ENCODE data around the gene SCUBE1. TPM values are rescaled to one million over a fixed set of nuclear protein-coding genes. Genes with fewer than 3 reads are reported as not detected.

SCUBE1 gene
- total RNA-seq, 2 experiments from 2014 or later: 0.03 TPM; not detected in 1

DNA sequence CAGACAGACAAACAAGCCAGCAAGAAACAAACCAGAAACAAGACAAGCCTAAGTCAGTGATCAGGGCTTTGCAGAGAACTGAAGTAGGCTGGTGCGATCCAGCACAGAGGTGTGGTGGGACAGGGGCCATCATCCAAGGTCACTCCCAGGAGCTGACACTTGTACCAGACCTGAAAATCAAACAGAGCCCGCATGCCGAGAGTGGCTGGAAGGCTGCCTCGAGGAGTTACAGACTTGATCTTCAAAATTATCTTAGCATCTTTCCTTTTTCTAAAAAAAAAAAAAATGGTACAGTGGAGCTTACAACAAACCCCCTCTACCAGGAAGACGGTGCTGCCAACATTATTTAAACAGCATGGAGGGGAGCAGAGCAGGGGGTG, 8.8 kb upstream of the SCUBE1 start:
- Mint-ChIP-seq H3K27ac (no peak overlapping the region), H3K4me3 (no peak overlapping the region), H3K36me3 (ENCODE audit: low read depth) (no peaks in the 10 kb centered on the region), H3K4me1 (ENCODE audit: low read depth) (no peaks in the 10 kb centered on the region), H3K9me3 (ENCODE audit: insufficient read depth) (no peaks in the 10 kb centered on the region), H3K27me3 (ENCODE audit: low read depth) (peaks cover 17% of the 10 kb centered on the region)
- DNase-seq (no peak), ATAC-seq (no peak)
- ChIA-PET POLR2A (no interaction called here), CTCF (interaction anchor here (1.8 kb wide), 1 partner anchor 78 kb away, joined by 10 read pairs; no protein-coding TSS in a partner anchor)

DNA sequence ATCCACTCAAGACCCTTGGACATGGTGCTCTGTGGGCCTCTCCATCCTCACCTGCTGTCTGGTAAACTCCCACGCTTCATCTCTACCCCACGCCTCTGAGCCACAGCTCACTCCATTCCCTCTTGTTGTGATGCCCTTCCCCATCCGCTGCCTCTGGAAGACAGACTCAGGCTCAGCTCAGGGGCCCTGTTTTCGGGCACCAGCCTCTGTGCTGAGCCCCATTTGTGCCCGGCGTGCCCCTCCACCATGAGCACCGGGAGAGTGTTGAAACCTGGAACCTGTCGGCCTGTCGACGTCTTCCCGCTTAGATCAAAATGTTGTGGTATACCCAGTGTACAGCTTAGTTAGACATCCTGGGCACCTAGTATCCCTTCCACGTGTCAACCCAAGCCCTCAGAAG, 6.5 kb upstream of the SCUBE1 start:
- no peak overlapping the region for H3K4me3 Mint-ChIP-seq
- peaks cover 26% of the 10 kb centered on the region for H3K27me3 Mint-ChIP-seq (ENCODE audit: low read depth)
- ATAC-seq: no peak

DNA sequence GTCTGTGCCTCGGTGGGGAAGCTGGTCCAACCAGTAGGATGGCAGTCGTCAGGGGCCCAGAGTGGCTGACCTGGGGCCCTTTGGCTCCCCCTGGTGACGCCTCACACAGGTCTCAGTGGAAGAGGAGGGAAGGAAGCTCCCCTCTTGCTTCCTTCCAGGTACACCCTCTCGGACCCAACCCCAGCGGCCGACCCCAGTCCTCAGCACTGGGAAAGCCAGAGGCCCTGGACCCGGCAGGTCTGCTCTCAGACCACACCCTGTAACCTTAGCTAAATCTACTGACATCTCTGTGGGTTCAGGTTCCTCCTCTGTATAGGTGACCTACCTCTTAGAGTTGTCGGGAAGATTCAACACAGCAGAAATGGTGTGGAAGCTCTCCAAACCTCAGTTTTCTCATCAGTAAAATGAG, 3.4 kb upstream of the SCUBE1 start:
- POLR2A ChIA-PET: interaction anchor here (0.5 kb wide), 1 partner anchor 980 kb away, joined by 3 read pairs; no protein-coding TSS in a partner anchor
- no peak overlapping the region for H3K4me3 Mint-ChIP-seq

More for the DNA sequence above, 6.5 kb upstream of the SCUBE1 start:
- POLR2A ChIA-PET: no interaction called here
- Mint-ChIP-seq H3K9me3 (ENCODE audit: insufficient read depth) (no peaks in the 10 kb centered on the region), H3K4me1 (ENCODE audit: low read depth) (peaks cover 12% of the 10 kb centered on the region), H3K27ac (no peak overlapping the region), H3K36me3 (ENCODE audit: low read depth) (no peaks in the 10 kb centered on the region)
- CTCF ChIA-PET: interaction anchor here (2.1 kb wide), 1 partner anchor 118 kb away, joined by 8 read pairs; no protein-coding TSS in a partner anchor
- DNase-seq: no peak

DNA sequence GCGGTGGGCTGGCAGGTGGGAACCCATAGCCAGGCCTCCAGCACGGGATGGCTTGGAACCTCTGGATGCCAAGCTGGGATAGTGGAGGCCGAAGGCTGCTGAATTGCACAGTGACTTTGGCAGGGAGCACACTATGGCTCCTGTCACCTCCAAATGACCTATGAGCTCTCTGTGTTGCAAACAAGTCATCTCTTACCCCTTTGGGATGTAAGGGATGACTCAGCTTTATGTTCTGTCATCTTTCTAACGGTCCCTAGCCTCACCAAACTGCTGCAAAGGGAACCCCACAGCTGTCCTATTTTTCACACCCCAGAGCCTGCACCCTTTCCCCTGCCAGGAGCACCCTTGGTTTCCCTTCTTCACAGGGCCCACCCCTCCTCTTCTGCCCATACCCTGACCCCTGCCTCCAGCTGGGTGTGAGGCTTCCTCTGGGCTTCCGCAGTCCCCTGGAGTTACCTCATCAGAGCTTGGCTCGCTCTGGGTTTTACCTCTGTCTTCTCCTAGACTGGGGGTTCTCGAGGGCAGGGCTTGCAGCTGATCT, 2.7 kb upstream of the SCUBE1 start:
- DNase-seq: no peak
- POLR2A ChIA-PET: no interaction called here
- Mint-ChIP-seq H3K4me1 (ENCODE audit: low read depth) (peaks cover 12% of the 10 kb centered on the region), H3K27ac (no peak overlapping the region), H3K36me3 (ENCODE audit: low read depth) (no peaks in the 10 kb centered on the region), H3K27me3 (ENCODE audit: low read depth) (peaks cover 41% of the 10 kb centered on the region), H3K9me3 (ENCODE audit: insufficient read depth) (no peaks in the 10 kb centered on the region), H3K4me3 (no peak overlapping the region)
- ATAC-seq: no peak
- CTCF ChIA-PET: interaction anchor here (0.8 to 5.9 kb wide), 43 partner anchors 8 to 1710 kb away, joined by 3 to 171 read pairs (median 5); partner anchors contain the start of gene TTLL12

More for the DNA sequence above, 3.4 kb upstream of the SCUBE1 start:
- CTCF ChIA-PET: interaction anchor here (0.8 to 5.9 kb wide), 40 partner anchors 9 to 1709 kb away, joined by 3 to 171 read pairs (median 6); partner anchors contain the start of gene TTLL12
- Mint-ChIP-seq H3K36me3 (ENCODE audit: low read depth) (no peaks in the 10 kb centered on the region), H3K4me1 (ENCODE audit: low read depth) (peaks cover 12% of the 10 kb centered on the region), H3K27me3 (ENCODE audit: low read depth) (peaks cover 35% of the 10 kb centered on the region), H3K27ac (no peak overlapping the region), H3K9me3 (ENCODE audit: insufficient read depth) (no peaks in the 10 kb centered on the region)
- peak; percentile 77 for DNase-seq
- ATAC-seq: peak; percentile 78

DNA sequence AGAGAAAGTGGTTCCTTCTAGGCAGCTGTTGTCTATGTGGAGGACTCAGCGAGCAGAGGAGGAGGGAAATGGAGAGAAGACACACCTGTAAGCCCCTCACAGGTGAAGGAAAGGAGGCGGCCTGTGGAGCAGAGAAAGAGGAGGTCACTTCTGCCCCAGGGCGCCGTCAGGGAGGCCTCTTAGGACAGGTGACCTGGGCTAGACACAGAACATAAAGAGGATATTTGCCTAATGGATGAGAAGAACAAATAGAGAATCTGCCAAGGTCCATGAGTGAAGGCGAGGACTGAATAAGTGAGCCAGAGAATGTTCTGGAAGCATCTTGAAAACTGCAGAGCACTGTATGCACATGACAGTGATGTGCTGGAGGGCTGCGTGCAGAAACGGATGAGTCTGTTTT, 2.2 kb upstream of the SCUBE1 start:
- H3K27me3 Mint-ChIP-seq (ENCODE audit: low read depth): peaks cover 45% of the 10 kb centered on the region
- peaks cover 12% of the 10 kb centered on the region for H3K4me1 Mint-ChIP-seq (ENCODE audit: low read depth)
- no peak overlapping the region for H3K4me3 Mint-ChIP-seq
- H3K9me3 Mint-ChIP-seq (ENCODE audit: insufficient read depth): no peaks in the 10 kb centered on the region
- DNase-seq (no peak), ATAC-seq (no peak)
- no peaks in the 10 kb centered on the region for H3K36me3 Mint-ChIP-seq (ENCODE audit: low read depth)
- ChIA-PET CTCF (interaction anchor here (0.8 to 5.9 kb wide), 35 partner anchors 8 to 1710 kb away, joined by 3 to 171 read pairs (median 7); partner anchors contain the start of gene TTLL12), POLR2A (no interaction called here)
- H3K27ac Mint-ChIP-seq: no peak overlapping the region

DNA sequence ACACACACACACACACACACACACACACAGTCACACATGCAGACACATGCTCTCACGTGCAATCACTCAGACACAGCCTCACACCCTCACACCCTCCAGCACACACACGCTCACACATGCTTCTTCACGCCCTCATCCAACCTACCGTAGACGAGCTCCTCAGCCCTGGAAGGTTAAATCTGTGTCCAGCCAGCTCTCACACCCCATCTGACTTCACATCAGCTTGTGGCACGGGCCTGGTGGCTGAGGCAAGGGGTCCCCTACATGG, 1.3 kb upstream of the SCUBE1 start:
- POLR2A ChIA-PET: interaction anchor here (0.6 kb wide), 1 partner anchor 86 kb away, joined by 3 read pairs; no protein-coding TSS in a partner anchor
- H3K9me3 Mint-ChIP-seq (ENCODE audit: insufficient read depth): no peaks in the 10 kb centered on the region
- CTCF ChIA-PET: interaction anchor here (0.8 to 5.9 kb wide), 6 partner anchors 11 to 114 kb away, joined by 3 to 171 read pairs (median 35); no protein-coding TSS in a partner anchor
- H3K4me3 Mint-ChIP-seq: no peak overlapping the region
- peaks cover 12% of the 10 kb centered on the region for H3K4me1 Mint-ChIP-seq (ENCODE audit: low read depth)
- H3K36me3 Mint-ChIP-seq (ENCODE audit: low read depth): no peaks in the 10 kb centered on the region
- no peak for ATAC-seq
- H3K27ac Mint-ChIP-seq: no peak overlapping the region
- peaks cover 43% of the 10 kb centered on the region for H3K27me3 Mint-ChIP-seq (ENCODE audit: low read depth)
- no peak for DNase-seq

DNA sequence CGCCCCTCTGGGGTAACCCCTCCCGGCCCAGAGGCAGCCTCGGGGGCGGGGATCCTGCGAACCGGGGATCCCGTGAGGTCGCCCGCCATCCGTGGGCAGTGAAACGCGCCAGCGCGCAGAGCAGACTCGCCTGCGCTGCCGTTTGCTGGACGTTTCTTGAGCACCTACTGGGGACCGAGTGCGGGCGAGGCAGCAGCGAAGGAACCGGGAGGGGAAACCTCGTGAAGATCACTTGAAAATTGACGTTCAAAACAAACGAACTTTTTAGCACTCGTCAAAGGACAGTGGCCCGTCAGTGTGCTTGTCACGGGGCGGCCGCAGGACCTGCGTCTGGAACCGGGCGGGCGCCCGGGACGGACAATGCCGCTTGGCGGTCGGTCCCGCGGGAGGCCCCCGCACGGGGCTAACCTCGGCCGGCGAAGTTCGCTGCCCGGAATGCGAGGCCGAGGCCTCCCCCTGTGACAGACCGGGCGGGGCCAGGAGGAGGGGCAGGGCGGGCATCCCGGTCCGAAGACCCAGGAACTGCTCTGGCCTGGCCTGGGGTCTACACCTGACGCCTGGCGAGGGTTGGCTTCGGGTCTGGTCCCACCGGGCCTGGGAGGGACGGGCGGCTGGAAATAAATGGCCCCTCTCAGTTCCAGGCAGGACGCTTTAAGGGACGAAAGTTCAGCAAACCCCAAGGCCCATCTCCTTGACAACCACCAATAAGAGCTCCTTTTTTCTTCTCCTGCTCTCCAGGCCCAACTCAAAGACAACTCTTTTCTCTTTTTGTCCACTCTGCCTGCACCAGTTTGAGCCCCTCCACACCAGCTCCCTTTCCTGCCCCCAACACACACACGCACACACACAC, 723 bp upstream of the SCUBE1 start:
- ATAC-seq (no peak), DNase-seq (no peak)
- Mint-ChIP-seq H3K36me3 (ENCODE audit: low read depth) (no peaks in the 10 kb centered on the region), H3K4me3 (no peak overlapping the region), H3K4me1 (ENCODE audit: low read depth) (peaks cover 12% of the 10 kb centered on the region), H3K27me3 (ENCODE audit: low read depth) (peaks cover 41% of the 10 kb centered on the region), H3K27ac (no peak overlapping the region), H3K9me3 (ENCODE audit: insufficient read depth) (no peaks in the 10 kb centered on the region)
- ChIA-PET POLR2A (interaction anchor here (0.6 kb wide), 1 partner anchor 86 kb away, joined by 3 read pairs; no protein-coding TSS in a partner anchor), CTCF (interaction anchor here (0.8 to 5.9 kb wide), 5 partner anchors 10 to 113 kb away, joined by 3 to 171 read pairs (median 41); no protein-coding TSS in a partner anchor)

DNA sequence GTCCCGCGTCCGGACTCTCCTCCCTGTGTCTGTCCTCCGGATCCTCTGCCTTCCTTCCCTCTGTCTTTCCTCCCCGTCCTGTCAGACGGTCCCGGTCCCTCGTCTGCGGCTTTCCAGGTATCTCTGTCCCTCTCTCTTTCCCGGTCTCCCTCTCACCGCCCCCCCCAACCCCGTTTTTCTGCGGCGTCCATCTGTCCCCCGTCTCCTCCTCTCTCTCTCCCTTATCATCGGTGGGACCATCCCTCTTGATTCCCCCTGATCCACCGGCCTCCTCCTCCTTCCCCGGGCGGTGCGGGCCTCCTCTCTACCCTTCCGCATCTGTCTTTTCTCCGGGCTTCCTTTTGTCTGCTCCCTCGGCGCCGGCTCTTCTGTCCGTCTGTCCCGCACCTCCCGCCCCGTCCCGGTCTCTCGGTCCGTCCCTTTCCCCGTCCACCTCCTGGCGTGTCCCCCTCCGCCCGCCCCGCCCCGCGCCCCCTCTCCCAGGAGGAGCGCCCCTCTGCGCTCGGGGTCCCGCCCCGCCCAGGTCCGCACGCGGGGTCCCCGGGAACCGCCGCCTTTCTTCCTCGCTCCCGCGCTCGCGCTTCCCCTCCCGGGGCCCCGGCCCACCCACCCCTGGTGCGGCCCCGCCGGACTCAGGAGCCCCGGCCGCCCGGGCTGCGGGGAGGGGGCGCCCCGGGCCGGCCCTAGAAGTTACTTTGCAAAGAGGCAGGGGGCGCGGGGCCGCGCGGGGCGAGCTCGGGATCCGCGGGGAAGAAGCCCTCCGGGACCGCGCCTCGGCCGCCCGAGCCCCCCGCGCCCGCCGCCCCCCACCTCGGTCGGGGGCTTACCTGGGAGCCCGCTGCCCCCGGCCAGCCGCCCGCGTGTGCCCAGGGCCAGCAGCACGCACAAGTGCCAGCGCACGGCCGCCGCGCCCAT, 568 bp downstream of the SCUBE1 start:
- Mint-ChIP-seq H3K36me3 (ENCODE audit: low read depth) (no peaks in the 10 kb centered on the region), H3K9me3 (ENCODE audit: insufficient read depth) (no peaks in the 10 kb centered on the region), H3K27me3 (ENCODE audit: low read depth) (peaks cover 39% of the 10 kb centered on the region), H3K4me1 (ENCODE audit: low read depth) (peaks cover 12% of the 10 kb centered on the region), H3K27ac (no peak overlapping the region), H3K4me3 (no peak overlapping the region)
- ChIA-PET CTCF (interaction anchor here (5.3 to 5.9 kb wide), 2 partner anchors 68 to 112 kb away, joined by 115 to 171 read pairs; no protein-coding TSS in a partner anchor), POLR2A (no interaction called here)
- DNase-seq: no peak
- ATAC-seq: no peak

DNA sequence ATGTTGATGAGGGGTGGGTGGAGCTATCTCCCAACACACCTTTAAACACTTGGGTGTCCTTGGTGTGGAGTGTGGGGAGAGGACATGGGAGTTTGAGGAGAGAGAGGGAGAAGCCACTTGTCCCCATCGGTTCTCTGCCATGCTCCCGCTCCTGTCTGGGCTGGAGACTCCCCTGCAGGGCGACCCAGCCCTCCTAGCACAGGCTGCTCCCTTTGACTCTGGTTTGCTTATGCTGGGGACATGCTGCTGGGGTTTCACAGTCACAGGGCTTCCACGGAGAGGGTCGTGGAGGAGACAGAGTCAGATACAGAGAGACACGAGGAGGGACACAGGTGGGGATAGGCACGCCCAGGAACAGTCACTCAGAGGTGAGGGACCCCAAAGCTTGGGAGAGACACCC, 1.6 kb downstream of the SCUBE1 start:
- no peak overlapping the region for H3K27ac Mint-ChIP-seq
- peaks cover 12% of the 10 kb centered on the region for H3K4me1 Mint-ChIP-seq (ENCODE audit: low read depth)
- H3K4me3 Mint-ChIP-seq: no peak overlapping the region
- ChIA-PET POLR2A (no interaction called here), CTCF (interaction anchor here (1.5 kb wide), 1 partner anchor 46 kb away, joined by 4 read pairs; no protein-coding TSS in a partner anchor)
- ATAC-seq (no peak), DNase-seq (no peak)
- peaks cover 37% of the 10 kb centered on the region for H3K27me3 Mint-ChIP-seq (ENCODE audit: low read depth)
- H3K36me3 Mint-ChIP-seq (ENCODE audit: low read depth): no peaks in the 10 kb centered on the region
- H3K9me3 Mint-ChIP-seq (ENCODE audit: insufficient read depth): no peaks in the 10 kb centered on the region

DNA sequence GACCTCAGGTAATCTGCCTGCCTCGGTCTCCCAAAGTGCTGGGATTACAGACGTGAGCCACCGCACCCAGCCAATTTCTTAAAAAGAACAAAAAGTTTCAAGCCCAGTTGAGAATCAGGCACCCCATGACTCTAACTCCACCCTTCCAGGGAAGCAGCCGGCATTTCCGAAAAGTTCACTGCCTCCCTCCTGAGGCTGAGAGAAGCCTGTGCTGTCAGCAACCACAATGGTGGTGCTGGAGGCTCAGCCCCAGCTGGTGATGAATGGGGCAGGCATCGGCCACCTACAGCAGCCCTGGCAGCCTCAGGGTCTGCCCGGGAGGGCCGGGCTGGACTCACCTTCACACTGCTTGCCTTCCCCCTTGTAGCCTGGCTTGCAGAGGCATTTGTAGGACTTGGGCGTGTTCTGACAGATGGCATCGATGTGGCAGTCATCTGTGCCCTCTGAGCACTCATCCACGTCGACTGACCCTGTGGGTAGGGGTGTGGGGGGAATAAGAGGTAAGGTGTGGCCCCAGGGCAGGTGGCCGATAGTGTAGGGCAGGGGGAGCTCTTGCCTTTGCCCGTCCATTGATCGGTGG, 4.3 kb downstream of the SCUBE1 start:
- no peak overlapping the region for H3K27ac Mint-ChIP-seq
- no peak overlapping the region for H3K4me3 Mint-ChIP-seq
- no peaks in the 10 kb centered on the region for H3K36me3 Mint-ChIP-seq (ENCODE audit: low read depth)
- H3K9me3 Mint-ChIP-seq (ENCODE audit: insufficient read depth): no peaks in the 10 kb centered on the region
- ChIA-PET CTCF (interaction anchor here (3.4 kb wide), 1 partner anchor 8 kb away, joined by 17 read pairs; no protein-coding TSS in a partner anchor), POLR2A (no interaction called here)
- DNase-seq (no peak), ATAC-seq (no peak)
- peaks cover 23% of the 10 kb centered on the region for H3K27me3 Mint-ChIP-seq (ENCODE audit: low read depth)
- H3K4me1 Mint-ChIP-seq (ENCODE audit: low read depth): no peaks in the 10 kb centered on the region

DNA sequence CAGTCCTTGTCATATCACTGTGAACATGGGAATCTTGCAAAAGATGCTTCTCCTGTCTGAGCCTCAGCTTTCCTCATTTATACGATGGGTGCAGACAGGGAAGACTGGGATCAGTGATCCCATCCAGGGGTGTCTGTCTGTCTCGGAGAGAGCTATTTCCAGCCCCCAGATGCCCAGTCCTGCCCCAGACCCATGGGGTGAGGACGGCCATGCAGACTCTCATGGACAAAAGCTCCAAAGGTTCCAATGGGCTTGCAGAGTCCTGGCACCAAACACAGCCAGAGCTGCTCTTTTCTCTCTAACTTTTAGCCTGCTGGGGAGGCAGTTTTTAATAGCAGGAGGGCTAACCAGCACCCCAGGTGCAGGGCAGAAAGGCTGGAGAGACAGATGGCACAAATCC, 5.2 kb downstream of the SCUBE1 start:
- DNase-seq (no peak), ATAC-seq (no peak)
- no peak overlapping the region for H3K4me3 Mint-ChIP-seq
- H3K27me3 Mint-ChIP-seq (ENCODE audit: low read depth): peaks cover 21% of the 10 kb centered on the region
- ChIA-PET POLR2A (no interaction called here), CTCF (interaction anchor here (1.6 to 3.4 kb wide), 2 partner anchors 8 to 65 kb away, joined by 6 to 17 read pairs; no protein-coding TSS in a partner anchor)
- no peak overlapping the region for H3K27ac Mint-ChIP-seq
- no peaks in the 10 kb centered on the region for H3K9me3 Mint-ChIP-seq (ENCODE audit: insufficient read depth)
- no peaks in the 10 kb centered on the region for H3K4me1 Mint-ChIP-seq (ENCODE audit: low read depth)
- no peaks in the 10 kb centered on the region for H3K36me3 Mint-ChIP-seq (ENCODE audit: low read depth)
